Measurements from ENCODE around the gene RPTOR.

DNA sequence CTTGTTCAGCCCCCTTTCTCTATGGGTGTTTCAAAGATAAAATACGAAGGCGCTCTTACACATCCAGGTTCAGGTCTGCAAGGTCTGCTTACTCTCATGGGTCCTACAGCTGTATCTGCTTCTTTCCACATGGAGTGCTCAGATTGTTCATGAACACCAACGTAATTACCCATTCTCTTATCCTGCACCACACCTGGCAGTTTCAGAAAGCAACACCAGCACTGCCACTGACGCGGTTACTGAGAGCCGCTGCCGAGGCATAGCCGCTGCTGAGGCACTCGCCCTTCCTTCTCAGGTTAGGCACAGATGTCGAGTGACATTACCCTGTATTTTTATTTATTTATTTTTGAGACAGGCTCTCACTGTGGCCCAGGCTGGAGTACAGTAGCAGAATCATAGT lies 147.1 kb downstream of the RPTOR start:
- TF ChIP-seq, protein P1, sequence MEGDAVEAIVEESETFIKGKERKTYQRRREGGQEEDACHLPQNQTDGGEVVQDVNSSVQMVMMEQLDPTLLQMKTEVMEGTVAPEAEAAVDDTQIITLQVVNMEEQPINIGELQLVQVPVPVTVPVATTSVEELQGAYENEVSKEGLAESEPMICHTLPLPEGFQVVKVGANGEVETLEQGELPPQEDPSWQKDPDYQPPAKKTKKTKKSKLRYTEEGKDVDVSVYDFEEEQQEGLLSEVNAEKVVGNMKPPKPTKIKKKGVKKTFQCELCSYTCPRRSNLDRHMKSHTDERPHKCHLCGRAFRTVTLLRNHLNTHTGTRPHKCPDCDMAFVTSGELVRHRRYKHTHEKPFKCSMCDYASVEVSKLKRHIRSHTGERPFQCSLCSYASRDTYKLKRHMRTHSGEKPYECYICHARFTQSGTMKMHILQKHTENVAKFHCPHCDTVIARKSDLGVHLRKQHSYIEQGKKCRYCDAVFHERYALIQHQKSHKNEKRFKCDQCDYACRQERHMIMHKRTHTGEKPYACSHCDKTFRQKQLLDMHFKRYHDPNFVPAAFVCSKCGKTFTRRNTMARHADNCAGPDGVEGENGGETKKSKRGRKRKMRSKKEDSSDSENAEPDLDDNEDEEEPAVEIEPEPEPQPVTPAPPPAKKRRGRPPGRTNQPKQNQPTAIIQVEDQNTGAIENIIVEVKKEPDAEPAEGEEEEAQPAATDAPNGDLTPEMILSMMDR (conservative IDR thresholded peaks at IDR 0.05; ENCODE audit: low read length) = no peak
- no peak for TF ChIP-seq EZH2phosphoT487 (IDR thresholded peaks at IDR 0.05; ENCODE audit: borderline replicate concordance, low read depth, low read length)

Measured in OCI-LY7 (cell line).